Cardiac septum (tissue), 1 donor: ENCODE data around the gene RLN2. TPM values are rescaled to one million over a fixed set of nuclear protein-coding genes. Genes with fewer than 3 reads are reported as not detected.
"Not testable (repeated sequence)": the region's sequence is repeated elsewhere in the genome, so short reads cannot be mapped to it uniquely, and the experiment has no call there.

Source experiments
- DNase-seq: peaks from one replicate; pipeline ENCODE4 v3.0.0-alpha.2; 2020; ENCODE audit warnings: low spot score
- intact Hi-C: fragments of 100-400 bp; cut with DNase I; formaldehyde crosslinking; loops from one replicate; pipeline ENCODE4 v1.14.0; 2022
- long read RNA-seq: library from polyadenylated mRNA; unstranded; transcript quantifications from one replicate; pipeline ENCODE4 v2.0.0, GENCODE V29; 2021
- total RNA-seq: library from RNA; stranded (reverse); fragmentation: NEBNext Ultra II Directional; extraction: Animal tissue kit (Norgen Biotek cat#: 25700); gene quantifications from one replicate; pipeline ENCODE4 v1.2.1, GENCODE V29; 2021
- donor health status: DM: no; HTN: no; CAD: no.

The RLN2 gene
- total RNA-seq = 0.35 TPM
- long read RNA-seq, partial matches to known transcripts = 1 of 1 reads
- long read RNA-seq, other reads (novel, unspliced or antisense) = 0 of 1 reads

- intact Hi-C loops, DNase-seq: not testable (repeated sequence)
Measured at GRCh38 chr9:5303840-5304795, at the start of gene RLN2. Gene RLN2 (minus strand): TSS chr9:5304716. CDS start chr9:5304580, 136 bp downstream.

- DNase-seq = no peak
- intact Hi-C loops = no loop called here
Measured at GRCh38 chr9:5354184-5354583, 49.7 kb upstream of the RLN2 start.

GRCh38 chr9:5352637-5353248 lies 48.2 kb upstream of the RLN2 start:
- intact Hi-C loops = no loop called here
- no peak for DNase-seq

- intact Hi-C loops, DNase-seq: not testable (repeated sequence)
Measured at GRCh38 chr9:5338992-5339981, 34.8 kb upstream of the RLN2 start, which contains the start of gene RLN1. Gene RLN1 (minus strand): TSS chr9:5339876. CDS start chr9:5339746, 130 bp downstream.

GRCh38 chr9:5336688-5337087 lies 32.2 kb upstream of the RLN2 start:
- intact Hi-C loops = no loop called here
- no peak for DNase-seq

GRCh38 chr9:5331276-5331675 lies 26.8 kb upstream of the RLN2 start:
- DNase-seq, intact Hi-C loops: not testable (repeated sequence)

GRCh38 chr9:5326893-5327548 lies 22.5 kb upstream of the RLN2 start:
- no peak for DNase-seq

GRCh38 chr9:5326187-5326586 lies 21.7 kb upstream of the RLN2 start:
- intact Hi-C loops = no loop called here

More at GRCh38 chr9:5326893-5327548, 22.5 kb upstream of the RLN2 start:
- intact Hi-C loops = no loop called here

GRCh38 chr9:5321601-5322000 lies 17.1 kb upstream of the RLN2 start:
- DNase-seq, intact Hi-C loops: not testable (repeated sequence)

More at GRCh38 chr9:5326187-5326586, 21.7 kb upstream of the RLN2 start:
- no peak for DNase-seq

- intact Hi-C loops = no loop called here
Measured at GRCh38 chr9:5321058-5321457, 16.5 kb upstream of the RLN2 start.

GRCh38 chr9:5316406-5316805 lies 11.9 kb upstream of the RLN2 start:
- intact Hi-C loops, DNase-seq: not testable (repeated sequence)

More at GRCh38 chr9:5321058-5321457, 16.5 kb upstream of the RLN2 start:
- DNase-seq = no peak

- DNase-seq = no peak
- intact Hi-C loops = no loop called here
Measured at GRCh38 chr9:5315187-5315923, 10.8 kb upstream of the RLN2 start.

- intact Hi-C loops = no loop called here
Measured at GRCh38 chr9:5310851-5311250, 6.3 kb upstream of the RLN2 start.

GRCh38 chr9:5305741-5306140 lies 1.2 kb upstream of the RLN2 start:
- no peak for DNase-seq
- intact Hi-C loops = no loop called here

More at GRCh38 chr9:5310851-5311250, 6.3 kb upstream of the RLN2 start:
- no peak for DNase-seq

GRCh38 chr9:5301544-5301943 lies 3.0 kb downstream of the RLN2 start:
- intact Hi-C loops = no loop called here
- DNase-seq = no peak

- DNase-seq = no peak
- intact Hi-C loops = no loop called here
Measured at GRCh38 chr9:5292141-5292540, 12.4 kb downstream of the RLN2 start.

- intact Hi-C loops = no loop called here
- DNase-seq = no peak
Measured at GRCh38 chr9:5288591-5288990, 15.9 kb downstream of the RLN2 start.

- no peak for DNase-seq
- intact Hi-C loops = no loop called here
Measured at GRCh38 chr9:5286262-5286661, 18.3 kb downstream of the RLN2 start.
